ENCODE data around the gene THOC5. TPM values are rescaled to one million over a fixed set of nuclear protein-coding genes. Genes with fewer than 3 reads are reported as not detected.

Gene THOC5
- total and polyA plus RNA-seq, 2 of the 4 experiments (the other 2 are of a cell fraction) = 68.4 to 73.7 TPM

DNA sequence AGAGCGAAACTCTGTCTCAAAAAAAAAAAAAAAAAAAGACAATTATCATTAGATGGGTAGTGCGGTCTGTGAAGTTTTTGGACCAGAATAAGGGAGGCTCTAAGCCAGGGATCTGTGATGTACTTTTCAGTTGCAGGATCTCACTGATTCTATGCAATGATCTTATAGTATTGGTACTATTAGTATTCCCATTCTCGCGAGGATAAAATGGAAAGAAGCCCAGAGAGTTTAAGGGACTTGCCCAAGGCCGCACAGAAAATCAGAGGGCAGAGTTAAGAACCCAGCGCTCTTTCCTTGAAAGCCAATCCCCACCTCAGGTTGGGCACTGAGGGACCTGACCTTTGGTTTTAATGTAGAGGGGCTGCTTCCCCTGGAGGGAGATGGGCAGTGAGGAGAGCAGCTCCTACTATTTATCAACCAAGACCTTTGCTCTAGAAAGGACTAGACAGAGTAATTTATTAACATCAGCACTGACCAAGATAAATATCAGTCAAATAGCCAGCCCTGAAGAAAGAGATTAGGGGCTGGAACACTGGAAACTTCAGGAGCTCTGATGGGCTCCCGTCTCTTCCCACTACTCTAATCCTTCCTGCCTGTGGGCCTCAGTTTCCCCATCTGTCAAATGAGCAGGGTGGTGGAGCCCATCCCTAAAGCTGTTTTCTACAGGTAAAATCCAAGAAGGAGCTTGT lies 21.3 kb upstream of the THOC5 start:
- no peak overlapping the region for H3K23ac ChIP-seq (ENCODE audit: low read depth, low read length)
- H2BK5ac ChIP-seq (ENCODE audit: low read depth, low read length, poor library complexity, severe bottlenecking) = no peak overlapping the region
- no peak overlapping the region for H2AK5ac ChIP-seq (ENCODE audit: low read depth, low read length)
- peaks cover 10% of the 10 kb centered on the region; the same call in 1 of the 2 replicates for H4K20me1 ChIP-seq (ENCODE audit: insufficient read depth, low read length)
- BruUV-seq (replicated peaks) = no TSS peak
- no peak overlapping the region for H3K18ac ChIP-seq (ENCODE audit: low read depth, low read length)
- no peak overlapping the region for H4K5ac ChIP-seq (ENCODE audit: low read depth, low read length)
- peaks cover 12% of the 10 kb centered on the region for H3K36me3 ChIP-seq (ENCODE audit: control insufficient read depth, insufficient read depth, low read length)
- no peaks in the 10 kb centered on the region for H3K27me3 ChIP-seq (ENCODE audit: control insufficient read depth, insufficient read depth, low read length)
- TF ChIP-seq RFX5 (IDR thresholded peaks at IDR 0.05; ENCODE audit: low read depth, low read length) (no peak), MAZ (IDR thresholded peaks at IDR 0.05; ENCODE audit: borderline replicate concordance, low read depth, low read length) (no peak), CHD1 (IDR thresholded peaks at IDR 0.05; ENCODE audit: low read depth, low read length) (no peak), MAFK (IDR thresholded peaks at IDR 0.05; ENCODE audit: low read depth, low read length) (no peak)
- TF ChIP-seq, protein P1, sequence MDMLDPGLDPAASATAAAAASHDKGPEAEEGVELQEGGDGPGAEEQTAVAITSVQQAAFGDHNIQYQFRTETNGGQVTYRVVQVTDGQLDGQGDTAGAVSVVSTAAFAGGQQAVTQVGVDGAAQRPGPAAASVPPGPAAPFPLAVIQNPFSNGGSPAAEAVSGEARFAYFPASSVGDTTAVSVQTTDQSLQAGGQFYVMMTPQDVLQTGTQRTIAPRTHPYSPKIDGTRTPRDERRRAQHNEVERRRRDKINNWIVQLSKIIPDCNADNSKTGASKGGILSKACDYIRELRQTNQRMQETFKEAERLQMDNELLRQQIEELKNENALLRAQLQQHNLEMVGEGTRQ (IDR thresholded peaks at IDR 0.05; ENCODE audit: low read depth, low read length) = no peak
- H3K14ac ChIP-seq (replicated peaks; ENCODE audit: low read depth, low read length) = no peak overlapping the region
- DNase-seq (no peak), ATAC-seq (ENCODE audit: low read depth) (no peak)
- H3K56ac ChIP-seq (ENCODE audit: extremely low read depth, insufficient read depth, low read length) = no peak overlapping the region
- no peak overlapping the region for H3K4ac ChIP-seq (ENCODE audit: low read depth, low read length)
- peaks cover 8% of the 10 kb centered on the region; the same call in 1 of the 2 replicates for H3K9me1 ChIP-seq (ENCODE audit: insufficient read depth, low read length)
- no peak overlapping the region for H3K4me3 ChIP-seq (ENCODE audit: insufficient read depth, low read depth, low read length)
- intact Hi-C loops (cut with micrococcal nuclease) = no loop called here
- no peaks in the 10 kb centered on the region for H3K4me1 ChIP-seq (ENCODE audit: control insufficient read depth, insufficient read depth, low read length)
- in situ Hi-C loops (cut with MboI; ENCODE audit: low sequenced_read_pairs) = no loop called here
- H3K9me3 ChIP-seq (ENCODE audit: control insufficient read depth, insufficient read depth, low read length) = no peaks in the 10 kb centered on the region
- H2AFZ ChIP-seq (replicated peaks; ENCODE audit: low read length, poor library complexity) = no peak overlapping the region
- H2BK15ac ChIP-seq (ENCODE audit: low read depth, low read length) = no peak overlapping the region
- H2BK120ac ChIP-seq (ENCODE audit: low read depth, low read length) = no peak overlapping the region
- WGBS, 2 experiments (ENCODE audit: extremely low coverage in 2 of 2, insufficient read length in 1 of 2) = 90% methylated on average over 2 of the region's 7 CpGs; no CpG with 5 or more reads in 1 of the 2 experiments
- no peak overlapping the region for H2BK20ac ChIP-seq (ENCODE audit: low read depth, low read length)
- no peak overlapping the region for H2AK9ac ChIP-seq (replicated peaks; ENCODE audit: low read depth, low read length, poor library complexity)
- no peak overlapping the region for H3K27ac ChIP-seq (ENCODE audit: insufficient read depth, low read length)
- peaks cover 4 to 15% of the 10 kb centered on the region in 2 experiments; a peak in 2 of 4 replicates for H3K79me1 ChIP-seq (ENCODE audit: low read depth in 1 of 2, low read length in 2 of 2)
- ChIA-PET CTCF (no interaction called here), POLR2A (ENCODE audit: unreplicated experiment) (no interaction called here)
- H4K91ac ChIP-seq (ENCODE audit: insufficient read depth, low read depth, low read length) = no peak overlapping the region
- dilution Hi-C loops (cut with HindIII; ENCODE audit: low sequenced_read_pairs, unreplicated experiment) = no loop called here
- H4K8ac ChIP-seq (ENCODE audit: low read depth in 2 of 2, low read length in 2 of 2) = no peak overlapping the region
- H3K4me2 ChIP-seq (ENCODE audit: low read depth, low read length) = no peak overlapping the region
- no peak overlapping the region for H3K9ac ChIP-seq (ENCODE audit: low read depth, low read length)
